K562 (cell line): ENCODE data around the gene FRMD4B. TPM values are rescaled to one million over a fixed set of nuclear protein-coding genes. Genes with fewer than 3 reads are reported as not detected.

ENCODE experiments used
- ATAC-seq: fragments of 200-7000 bp; cut with Tn5 transposase; 3 replicates; pipeline ENCODE4 v1.9.1; 2020; ENCODE audit warnings: moderate library complexity
- BruUV-seq: library from RNA; stranded (reverse); fragments of 400-500 nt; replicated peaks from 2 replicates; lab custom pipeline; 2021; lab: Mats Ljungman, UMichigan
- CTCF ChIA-PET: fragments of 300-600 bp; formaldehyde crosslinking; extraction: SDS; loops from one replicate; lab custom pipeline; 2021; ENCODE audit warnings: low intra/inter-chr PET ratio; lab: Yijun Ruan, JAX
- POLR2A ChIA-PET: fragments of 300-600, 350-650 bp; sonication (Branson Sonifier 250); formaldehyde crosslinking; extraction: SDS; loops from one replicate; lab custom pipeline; 2021; ENCODE audit warnings: antibody characterized with exemption, inconsistent platforms; lab: Yijun Ruan, JAX
- DNase-seq, 4 experiments: peaks; one replicate each; pipeline versions ENCODE4 v3.0.0 to v3.0.0-alpha.2; 2011 to 2018; ENCODE audit warnings: low spot score in 3 of 4, mixed read lengths in 3 of 4; ENCODE audit errors: extremely low read depth in 1 of 4
- FAIRE-seq: peaks from 2 replicates; lab custom pipeline; 2011; peaks lifted over from hg19 to GRCh38; lab: Jason Lieb, UNC
- H2AFZ ChIP-seq: 2 replicates; pipeline ENCODE4 v1.6.0; 2011; ENCODE audit warnings: low read depth, low read length, control low read depth, inconsistent platforms
- H3K27ac ChIP-seq: fragments of 200-600 bp; 3 replicates; pipeline ENCODE4 v1.8.0; 2011; ENCODE audit warnings: low read depth, mild to moderate bottlenecking, control low read depth, inconsistent platforms, low read length, moderate library complexity, mixed read lengths; ENCODE audit errors: extremely low read depth
- H3K27me3 ChIP-seq, 2 experiments: fragments of 300-600 bp in 1 of 2; 2 replicates in 1 of 2; 3 replicates in 1 of 2; pipeline versions ENCODE4 v1.6.0 to v1.8.0; 2011; ENCODE audit warnings: inconsistent platforms in 2 of 2, low read length in 2 of 2, mild to moderate bottlenecking in 1 of 2, mixed read lengths in 1 of 2, moderate library complexity in 1 of 2; ENCODE audit not compliant: control insufficient read depth in 2 of 2, insufficient read depth in 2 of 2
- H3K36me3 ChIP-seq: fragments of 300-600 bp; 3 replicates; pipeline ENCODE4 v1.8.0; 2011; ENCODE audit warnings: mild to moderate bottlenecking, low read length, inconsistent platforms; ENCODE audit not compliant: control insufficient read depth, insufficient read depth
- H3K4me1 ChIP-seq, 2 experiments: fragments of 200-600 bp in 1 of 2; replicated peaks in 1 of 2; 2 replicates in 1 of 2; 3 replicates in 1 of 2; pipeline versions ENCODE4 v1.5.1 to v1.8.0; 2011; ENCODE audit warnings: inconsistent platforms in 2 of 2, low read length in 2 of 2, mild to moderate bottlenecking in 1 of 2, mixed read lengths in 1 of 2, moderate library complexity in 1 of 2; ENCODE audit not compliant: control insufficient read depth in 2 of 2, insufficient read depth in 2 of 2
- H3K4me2 ChIP-seq: 2 replicates; pipeline ENCODE4 v1.6.1; 2011; ENCODE audit warnings: low read length, control low read depth, inconsistent platforms, mixed read lengths; ENCODE audit not compliant: insufficient read depth
- H3K4me3 ChIP-seq: fragments of 200-600 bp; sonication (generic), shearing (Covaris generic); 2 replicates; pipeline ENCODE4 v1.5.1; 2016; ENCODE audit warnings: control low read depth, inconsistent platforms
- H3K79me2 ChIP-seq: fragments of 200-600 bp; 3 replicates; pipeline ENCODE4 v1.8.0; 2011; ENCODE audit warnings: low read length, inconsistent platforms; ENCODE audit not compliant: control insufficient read depth, insufficient read depth
- H3K9ac ChIP-seq, 2 experiments: 2 replicates each; pipeline versions ENCODE4 v1.6.0 to v1.6.1; 2011; ENCODE audit warnings: low read depth in 2 of 2, low read length in 2 of 2, control low read depth in 1 of 2, inconsistent platforms in 1 of 2, mild to moderate bottlenecking in 1 of 2, mixed read lengths in 1 of 2; ENCODE audit not compliant: insufficient read depth in 1 of 2
- H3K9me1 ChIP-seq: one replicate; pipeline ENCODE4 v1.6.0; 2011; ENCODE audit warnings: inconsistent platforms, mild to moderate bottlenecking, low read length, moderate library complexity; ENCODE audit not compliant: control insufficient read depth, insufficient read depth
- H3K9me3 ChIP-seq: replicated peaks from 2 replicates; pipeline ENCODE4 v1.5.1; 2011; ENCODE audit warnings: low read depth, low read length, inconsistent platforms; ENCODE audit not compliant: control insufficient read depth, insufficient read depth
- H4K20me1 ChIP-seq: replicated peaks from 2 replicates; pipeline ENCODE4 v1.6.1; 2011; ENCODE audit warnings: low read length, inconsistent platforms, mixed read lengths; ENCODE audit not compliant: control insufficient read depth, insufficient read depth
- CXXC5 ChIP-seq: fragments of 250-450 bp; sonication (Bioruptor Pico); IDR thresholded peaks from 2 replicates; pipeline ENCODE4 v1.8.0; 2022; ENCODE audit warnings: inconsistent platforms, mild to moderate bottlenecking, moderate library complexity
- KDM4B ChIP-seq, 2 experiments: fragments of 450-650 bp in 1 of 2; sonication (generic) in 1 of 2; IDR thresholded peaks; 2 replicates each; pipeline ENCODE4 v1.6.1; 2016 to 2017; ENCODE audit warnings: borderline replicate concordance in 2 of 2, antibody characterized with exemption in 1 of 2, low read depth in 1 of 2, mild to moderate bottlenecking in 1 of 2
- MEF2A ChIP-seq: IDR thresholded peaks from 2 replicates; pipeline ENCODE4 v1.6.1; 2011; ENCODE audit warnings: low read depth, mild to moderate bottlenecking, low read length, moderate library complexity; ENCODE audit not compliant: control insufficient read depth
- RBBP5 ChIP-seq: fragments of 200-600 bp; sonication (generic); IDR thresholded peaks from 2 replicates; pipeline ENCODE4 v1.6.1; 2012; ENCODE audit warnings: borderline replicate concordance, mild to moderate bottlenecking, low read length, control low read depth, inconsistent platforms; ENCODE audit not compliant: insufficient read depth, poor library complexity, severe bottlenecking
- SMARCB1 ChIP-seq: IDR thresholded peaks from 2 replicates; pipeline ENCODE4 v1.6.1; 2011; ENCODE audit warnings: improper control_type of control experiment, low read depth; ENCODE audit not compliant: insufficient read length
- TSC22D4 ChIP-seq: fragments of 450-650 bp; IDR thresholded peaks from 2 replicates; pipeline ENCODE4 v1.6.1; 2016; ENCODE audit warnings: missing genetic modification characterization, missing biosample characterization, control low read depth
- ZFP1 ChIP-seq: fragments of 450-650 bp; formaldehyde crosslinking; IDR thresholded peaks from 2 replicates; pipeline ENCODE4 v1.4.0; 2020; ENCODE audit warnings: mild to moderate bottlenecking, mixed read lengths
- ZNF140 ChIP-seq: fragments of 250-450 bp; sonication (Bioruptor Pico); IDR thresholded peaks from 2 replicates; pipeline ENCODE4 v1.8.0; 2021; ENCODE audit warnings: moderate library complexity, mild to moderate bottlenecking, inconsistent platforms
- ZNF224 ChIP-seq: sonication (generic); formaldehyde crosslinking; IDR thresholded peaks from 2 replicates; pipeline ENCODE4 v1.8.0; 2022; ENCODE audit warnings: mild to moderate bottlenecking, missing genetic modification reagents
- ZNF589 ChIP-seq: fragments of 200-800 bp; sonication (Bioruptor generic); IDR thresholded peaks from 2 replicates; pipeline ENCODE4 v1.6.1; 2016; ENCODE audit warnings: low read depth, missing genetic modification characterization, missing compliant biosample characterization
- ZNF699 ChIP-seq: fragments of 250-450 bp; sonication (Bioruptor Pico); IDR thresholded peaks from 2 replicates; pipeline ENCODE4 v1.8.0; 2021; ENCODE audit warnings: mild to moderate bottlenecking, moderate library complexity; ENCODE audit not compliant: insufficient replicate concordance
- WGBS: fragments of 100-300 bp; shearing (Covaris generic); methylation state at CpG from one replicate; pipeline ENCODE4 v1.1.6; 2016; ENCODE audit warnings: low coverage, mixed read lengths; ENCODE audit not compliant: insufficient coverage; ENCODE audit errors: missing lambda C conversion rate; 5-methylcytosine and 5-hydroxymethylcytosine counted together
- in situ Hi-C: fragments of 300-500 bp; cut with MboI; formaldehyde crosslinking; loops from 4 replicates; pipeline ENCODE4 v1.15.0; 2018; ENCODE audit warnings: inconsistent platforms, mixed read lengths
- intact Hi-C: fragments of 100-400 bp; cut with micrococcal nuclease; formaldehyde crosslinking; loops from 2 replicates; pipeline ENCODE4 v1.14.2; 2022
- polyA plus RNA-seq, 8 experiments: library from polyadenylated mRNA; depleted of rRNA in 4 of 8; stranded (reverse) in 5 of 8; unstranded in 3 of 8; fragments of >200 nt; fragmentation: Nextera tagmentation in 2 of 8; fragmentation: Illumina TruSeq in 1 of 8; extraction: Ambion mirVana in 2 of 8; extraction: Trizol in 1 of 8; gene quantifications; 2 replicates each; pipeline versions ENCODE4 v1.2.1 to v1.2.3, GENCODE V29; 2011 to 2014; ENCODE audit warnings: inconsistent platforms in 1 of 8, missing spikeins in 1 of 8
- total RNA-seq, 7 experiments: library from RNA; depleted of rRNA in 6 of 7; stranded (reverse); fragments of >200 nt in 6 of 7; fragmentation: Illumina TruSeq in 2 of 7; extraction: Trizol in 2 of 7; gene quantifications; 2 replicates each; pipeline versions ENCODE4 v1.2.1 to v1.2.3, GENCODE V29; 2011 to 2021; ENCODE audit warnings: low replicate concordance in 1 of 7
- TF ChIP-seq, protein P1 (sequence below): sonication (generic); formaldehyde crosslinking; IDR thresholded peaks from 2 replicates; pipeline ENCODE4 v1.8.1; 2022; ENCODE audit warnings: missing genetic modification reagents
- TF ChIP-seq, protein P2 (sequence below): sonication (generic); formaldehyde crosslinking; IDR thresholded peaks from 2 replicates; pipeline ENCODE4 v1.8.1; 2023; ENCODE audit warnings: mild to moderate bottlenecking, missing genetic modification reagents
- TF ChIP-seq, protein P3 (sequence below), 3 experiments: fragments of 200-800 bp in 1 of 3; fragments of 250-450 bp in 1 of 3; fragments of 450-650 bp in 1 of 3; sonication (Bioruptor Pico) in 1 of 3; sonication (Bioruptor generic) in 1 of 3; formaldehyde crosslinking in 1 of 3; IDR thresholded peaks; 2 replicates each; pipeline versions ENCODE4 v1.6.1 to v1.8.0; 2016 to 2022; ENCODE audit warnings: mild to moderate bottlenecking in 2 of 3, missing genetic modification characterization in 2 of 3, missing compliant biosample characterization in 1 of 3, moderate library complexity in 1 of 3

Gene FRMD4B
- total and polyA plus RNA-seq, 9 of the 15 experiments (the other 6 are each of a cell fraction or from before 2014, with no cell fraction given), result 0.03 to 0.09 (median 0.04) TPM; not detected in 3

DNA sequence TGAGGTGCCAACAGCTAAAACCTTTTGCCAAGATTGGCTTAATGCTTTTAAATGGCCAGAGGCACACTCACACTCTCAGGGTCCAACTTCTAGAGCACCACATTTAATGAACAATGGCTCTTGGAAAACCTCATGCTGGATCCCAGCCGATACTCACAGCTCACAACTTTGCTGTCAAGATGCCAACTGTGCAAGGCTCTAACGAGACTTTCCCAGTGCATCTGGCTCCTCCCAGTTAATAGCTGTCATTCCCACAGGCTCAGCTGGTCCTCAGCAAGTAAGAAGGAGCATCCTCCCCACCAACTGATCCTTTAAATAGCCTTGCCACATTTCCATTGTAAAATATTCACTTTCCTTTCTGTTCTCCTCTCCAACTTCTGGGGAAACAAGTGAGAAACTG lies 20.3 kb upstream of the FRMD4B start:
- no peaks in the 10 kb centered on the region for H3K4me1 ChIP-seq
- H3K4me3 ChIP-seq, result no peak overlapping the region
- H3K9ac ChIP-seq, result no peak overlapping the region
- H3K9me3 ChIP-seq, result no peaks in the 10 kb centered on the region
- FAIRE-seq, result no peak
- no peaks in the 10 kb centered on the region for H3K27me3 ChIP-seq
- H4K20me1 ChIP-seq, result no peaks in the 10 kb centered on the region
- no peaks in the 10 kb centered on the region for H3K36me3 ChIP-seq
- no TSS peak for BruUV-seq
- no peak overlapping the region for H2AFZ ChIP-seq
- CTCF ChIA-PET, result no interaction called here
- TF ChIP-seq ZNF224 (no peak), ZNF699 (no peak), SMARCB1 (no peak), ZNF140 (CRISPR knock-in tag) (no peak), ZNF589 (no peak), CXXC5 (no peak), RBBP5 (no peak), MEF2A (no peak), ZFP1 (CRISPR knock-in tag) (no peak), KDM4B (IDR thresholded peaks at IDR 0.05; ENCODE audit: borderline replicate concordance in 2 of 2, low read depth in 1 of 2) (no peak), TSC22D4 (tag) (no peak)
- TF ChIP-seq, protein P1, sequence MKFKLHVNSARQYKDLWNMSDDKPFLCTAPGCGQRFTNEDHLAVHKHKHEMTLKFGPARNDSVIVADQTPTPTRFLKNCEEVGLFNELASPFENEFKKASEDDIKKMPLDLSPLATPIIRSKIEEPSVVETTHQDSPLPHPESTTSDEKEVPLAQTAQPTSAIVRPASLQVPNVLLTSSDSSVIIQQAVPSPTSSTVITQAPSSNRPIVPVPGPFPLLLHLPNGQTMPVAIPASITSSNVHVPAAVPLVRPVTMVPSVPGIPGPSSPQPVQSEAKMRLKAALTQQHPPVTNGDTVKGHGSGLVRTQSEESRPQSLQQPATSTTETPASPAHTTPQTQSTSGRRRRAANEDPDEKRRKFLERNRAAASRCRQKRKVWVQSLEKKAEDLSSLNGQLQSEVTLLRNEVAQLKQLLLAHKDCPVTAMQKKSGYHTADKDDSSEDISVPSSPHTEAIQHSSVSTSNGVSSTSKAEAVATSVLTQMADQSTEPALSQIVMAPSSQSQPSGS, result no peak
- TF ChIP-seq, protein P2, sequence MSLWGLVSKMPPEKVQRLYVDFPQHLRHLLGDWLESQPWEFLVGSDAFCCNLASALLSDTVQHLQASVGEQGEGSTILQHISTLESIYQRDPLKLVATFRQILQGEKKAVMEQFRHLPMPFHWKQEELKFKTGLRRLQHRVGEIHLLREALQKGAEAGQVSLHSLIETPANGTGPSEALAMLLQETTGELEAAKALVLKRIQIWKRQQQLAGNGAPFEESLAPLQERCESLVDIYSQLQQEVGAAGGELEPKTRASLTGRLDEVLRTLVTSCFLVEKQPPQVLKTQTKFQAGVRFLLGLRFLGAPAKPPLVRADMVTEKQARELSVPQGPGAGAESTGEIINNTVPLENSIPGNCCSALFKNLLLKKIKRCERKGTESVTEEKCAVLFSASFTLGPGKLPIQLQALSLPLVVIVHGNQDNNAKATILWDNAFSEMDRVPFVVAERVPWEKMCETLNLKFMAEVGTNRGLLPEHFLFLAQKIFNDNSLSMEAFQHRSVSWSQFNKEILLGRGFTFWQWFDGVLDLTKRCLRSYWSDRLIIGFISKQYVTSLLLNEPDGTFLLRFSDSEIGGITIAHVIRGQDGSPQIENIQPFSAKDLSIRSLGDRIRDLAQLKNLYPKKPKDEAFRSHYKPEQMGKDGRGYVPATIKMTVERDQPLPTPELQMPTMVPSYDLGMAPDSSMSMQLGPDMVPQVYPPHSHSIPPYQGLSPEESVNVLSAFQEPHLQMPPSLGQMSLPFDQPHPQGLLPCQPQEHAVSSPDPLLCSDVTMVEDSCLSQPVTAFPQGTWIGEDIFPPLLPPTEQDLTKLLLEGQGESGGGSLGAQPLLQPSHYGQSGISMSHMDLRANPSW (CRISPR knock-in tag), result no peak
- TF ChIP-seq, protein P3, sequence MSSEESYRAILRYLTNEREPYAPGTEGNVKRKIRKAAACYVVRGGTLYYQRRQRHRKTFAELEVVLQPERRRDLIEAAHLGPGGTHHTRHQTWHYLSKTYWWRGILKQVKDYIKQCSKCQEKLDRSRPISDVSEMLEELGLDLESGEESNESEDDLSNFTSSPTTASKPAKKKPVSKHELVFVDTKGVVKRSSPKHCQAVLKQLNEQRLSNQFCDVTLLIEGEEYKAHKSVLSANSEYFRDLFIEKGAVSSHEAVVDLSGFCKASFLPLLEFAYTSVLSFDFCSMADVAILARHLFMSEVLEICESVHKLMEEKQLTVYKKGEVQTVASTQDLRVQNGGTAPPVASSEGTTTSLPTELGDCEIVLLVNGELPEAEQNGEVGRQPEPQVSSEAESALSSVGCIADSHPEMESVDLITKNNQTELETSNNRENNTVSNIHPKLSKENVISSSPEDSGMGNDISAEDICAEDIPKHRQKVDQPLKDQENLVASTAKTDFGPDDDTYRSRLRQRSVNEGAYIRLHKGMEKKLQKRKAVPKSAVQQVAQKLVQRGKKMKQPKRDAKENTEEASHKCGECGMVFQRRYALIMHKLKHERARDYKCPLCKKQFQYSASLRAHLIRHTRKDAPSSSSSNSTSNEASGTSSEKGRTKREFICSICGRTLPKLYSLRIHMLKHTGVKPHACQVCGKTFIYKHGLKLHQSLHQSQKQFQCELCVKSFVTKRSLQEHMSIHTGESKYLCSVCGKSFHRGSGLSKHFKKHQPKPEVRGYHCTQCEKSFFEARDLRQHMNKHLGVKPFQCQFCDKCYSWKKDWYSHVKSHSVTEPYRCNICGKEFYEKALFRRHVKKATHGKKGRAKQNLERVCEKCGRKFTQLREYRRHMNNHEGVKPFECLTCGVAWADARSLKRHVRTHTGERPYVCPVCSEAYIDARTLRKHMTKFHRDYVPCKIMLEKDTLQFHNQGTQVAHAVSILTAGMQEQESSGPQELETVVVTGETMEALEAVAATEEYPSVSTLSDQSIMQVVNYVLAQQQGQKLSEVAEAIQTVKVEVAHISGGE (CRISPR knock-in tag; IDR thresholded peaks at IDR 0.05), result no peak
- TF ChIP-seq, all 486 proteins: peak for 0
- no peaks in the 10 kb centered on the region for H3K9me1 ChIP-seq
- in situ Hi-C loops, result no loop called here
- H3K79me2 ChIP-seq, result no peaks in the 10 kb centered on the region
- H3K27ac ChIP-seq, result no peak overlapping the region
- 0% methylated on average over 2 of the region's 2 CpGs for WGBS
- ATAC-seq (no peak), DNase-seq (no peak)
- POLR2A ChIA-PET, result no interaction called here
- intact Hi-C loops, result no loop called here
- H3K4me2 ChIP-seq, result no peak overlapping the region
